Neuron (in vitro differentiated cells): ENCODE results near the gene SPAG16.

Experiments
- H2AFZ ChIP-seq: one replicate; pipeline ENCODE4 v1.6.1; 2013; ENCODE audit warnings: low read depth, mild to moderate bottlenecking, inconsistent platforms, low read length, moderate library complexity
- H3K27me3 ChIP-seq: one replicate; pipeline ENCODE4 v1.6.1; 2013; ENCODE audit warnings: low read length; ENCODE audit not compliant: insufficient read depth
- H3K36me3 ChIP-seq: one replicate; pipeline ENCODE4 v1.6.1; 2013; ENCODE audit warnings: low read length; ENCODE audit not compliant: insufficient read depth
- H3K4me1 ChIP-seq: one replicate; pipeline ENCODE4 v1.6.1; 2013; ENCODE audit warnings: low read length; ENCODE audit not compliant: insufficient read depth
- H3K4me3 ChIP-seq: 2 replicates; pipeline ENCODE4 v1.5.1; 2013; ENCODE audit warnings: mild to moderate bottlenecking, low read length, moderate library complexity
- H3K9me3 ChIP-seq: one replicate; pipeline ENCODE4 v1.6.1; 2013; ENCODE audit warnings: low read length

SPAG16 gene

DNA sequence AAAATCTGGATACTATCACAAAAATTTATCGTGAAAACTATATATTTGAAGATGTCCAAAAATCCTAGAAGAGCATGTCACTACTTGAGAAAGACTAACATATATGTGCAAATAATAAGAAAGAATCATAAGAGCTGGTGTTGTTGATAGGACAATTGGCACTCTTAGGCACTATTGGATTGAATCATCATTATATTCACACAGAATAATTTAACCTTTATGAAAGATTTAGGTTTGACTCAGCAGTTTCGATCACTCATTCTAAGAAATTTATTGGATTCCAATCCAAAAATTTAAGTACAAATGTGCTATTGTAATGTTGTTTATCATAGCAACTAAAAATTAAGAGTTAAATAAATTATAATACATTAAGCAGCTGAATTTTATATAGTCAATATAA, 503.6 kb downstream of the SPAG16 start:
- no peaks in the 10 kb centered on the region for H3K36me3 ChIP-seq
- no peaks in the 10 kb centered on the region for H3K4me1 ChIP-seq
- no peak overlapping the region for H2AFZ ChIP-seq
- H3K4me3 ChIP-seq, result no peak overlapping the region
- no peaks in the 10 kb centered on the region for H3K9me3 ChIP-seq
- H3K27me3 ChIP-seq, result no peaks in the 10 kb centered on the region

DNA sequence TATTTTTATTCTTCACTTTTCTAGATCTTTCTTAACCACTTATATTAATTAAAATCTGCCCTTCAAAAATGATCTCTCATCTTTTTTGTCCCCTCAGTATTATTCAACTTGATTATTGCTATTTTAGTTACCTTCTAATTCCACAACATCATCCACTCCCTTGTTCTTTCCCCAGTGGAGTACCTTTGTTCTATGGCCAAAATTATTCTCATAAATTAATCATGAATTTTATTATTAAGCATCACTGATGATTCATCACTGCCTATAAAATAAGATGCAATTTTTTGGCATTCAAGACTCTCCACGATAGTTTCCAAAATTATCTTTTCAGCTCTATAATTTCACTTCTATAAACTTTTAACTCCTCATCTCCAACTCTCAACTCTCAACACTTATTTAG, 505.7 kb downstream of the SPAG16 start:
- H3K4me3 ChIP-seq, result no peak overlapping the region
- no peak overlapping the region for H2AFZ ChIP-seq
- H3K36me3 ChIP-seq, result no peaks in the 10 kb centered on the region
- H3K27me3 ChIP-seq, result no peaks in the 10 kb centered on the region
- H3K4me1 ChIP-seq, result no peaks in the 10 kb centered on the region
- no peaks in the 10 kb centered on the region for H3K9me3 ChIP-seq

DNA sequence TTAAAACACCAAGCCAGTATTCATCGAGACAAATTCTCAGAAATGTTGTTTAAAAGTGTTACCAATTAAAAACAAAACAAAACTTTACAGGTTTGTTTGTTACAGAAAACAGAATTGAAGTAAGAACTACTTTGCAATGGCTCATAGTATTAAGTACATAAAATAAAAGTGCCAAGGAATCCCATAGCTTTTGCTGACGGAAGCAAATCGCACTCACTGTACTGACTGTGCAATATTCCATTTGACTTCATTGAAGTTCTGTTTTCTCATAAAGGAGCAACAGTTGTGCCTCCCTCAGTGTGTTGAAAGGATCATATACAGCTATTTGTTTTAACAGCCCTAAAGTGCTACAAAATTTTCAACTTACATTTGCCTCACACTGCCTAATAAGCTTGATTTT, 507.8 kb downstream of the SPAG16 start:
- Histone ChIP-seq H3K36me3 (no peaks in the 10 kb centered on the region), H3K4me1 (no peaks in the 10 kb centered on the region), H2AFZ (no peak overlapping the region), H3K4me3 (no peak overlapping the region), H3K9me3 (no peaks in the 10 kb centered on the region), H3K27me3 (no peaks in the 10 kb centered on the region)

DNA sequence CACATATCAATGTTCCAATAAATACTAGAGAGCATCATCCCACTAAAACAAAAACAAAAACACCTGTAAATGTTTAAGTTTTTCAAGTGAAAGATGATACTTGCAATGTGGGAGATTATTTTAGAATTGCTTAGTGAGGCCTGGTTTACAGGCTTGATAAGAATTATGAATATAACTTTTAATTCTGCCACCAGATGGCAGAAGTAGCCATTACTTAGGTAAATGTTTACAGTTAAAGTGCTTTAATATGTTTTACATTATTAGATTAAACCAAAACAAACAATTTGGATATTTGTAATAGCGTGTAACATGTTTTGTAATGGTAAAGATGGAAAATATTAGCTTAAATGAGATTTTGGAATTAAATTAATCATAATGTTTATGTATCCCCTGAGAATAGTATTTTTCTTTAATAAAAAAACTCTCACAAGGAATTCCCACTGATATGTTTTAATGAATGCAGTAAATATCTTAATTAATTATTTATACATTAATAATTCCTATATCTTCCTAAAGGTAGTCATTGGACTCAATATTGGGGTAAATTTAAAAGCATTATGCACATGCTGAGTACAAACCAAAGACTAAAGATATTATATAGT, 522.0 kb downstream of the SPAG16 start:
- Histone ChIP-seq H3K36me3 (no peaks in the 10 kb centered on the region), H3K4me1 (peaks cover 12% of the 10 kb centered on the region), H3K27me3 (no peaks in the 10 kb centered on the region)

DNA sequence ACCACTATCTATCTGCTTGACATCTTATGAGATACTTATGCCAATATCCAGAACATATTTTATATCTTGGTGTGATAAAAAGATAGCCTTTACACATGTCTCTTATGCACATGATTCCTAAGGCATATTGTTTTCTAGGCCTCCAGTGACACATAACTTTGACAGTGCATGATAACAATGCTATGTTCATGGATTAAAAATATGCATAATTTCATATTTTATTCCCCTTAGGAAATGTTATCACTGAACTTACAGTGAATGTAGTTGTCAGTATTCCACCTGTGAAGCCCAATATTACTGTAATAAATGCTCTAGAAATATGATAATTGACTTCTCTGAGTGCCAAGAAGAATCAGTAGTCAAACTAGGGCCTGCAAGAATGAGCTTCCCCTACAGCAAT, 532.3 kb downstream of the SPAG16 start:
- no peaks in the 10 kb centered on the region for H3K27me3 ChIP-seq
- no peak overlapping the region for H2AFZ ChIP-seq
- peaks cover 7% of the 10 kb centered on the region for H3K4me1 ChIP-seq
- no peaks in the 10 kb centered on the region for H3K36me3 ChIP-seq
- H3K4me3 ChIP-seq, result no peak overlapping the region
- H3K9me3 ChIP-seq, result no peaks in the 10 kb centered on the region

More for the DNA sequence above, 522.0 kb downstream of the SPAG16 start:
- H2AFZ ChIP-seq, result no peak overlapping the region
- no peaks in the 10 kb centered on the region for H3K9me3 ChIP-seq
- H3K4me3 ChIP-seq, result no peak overlapping the region

DNA sequence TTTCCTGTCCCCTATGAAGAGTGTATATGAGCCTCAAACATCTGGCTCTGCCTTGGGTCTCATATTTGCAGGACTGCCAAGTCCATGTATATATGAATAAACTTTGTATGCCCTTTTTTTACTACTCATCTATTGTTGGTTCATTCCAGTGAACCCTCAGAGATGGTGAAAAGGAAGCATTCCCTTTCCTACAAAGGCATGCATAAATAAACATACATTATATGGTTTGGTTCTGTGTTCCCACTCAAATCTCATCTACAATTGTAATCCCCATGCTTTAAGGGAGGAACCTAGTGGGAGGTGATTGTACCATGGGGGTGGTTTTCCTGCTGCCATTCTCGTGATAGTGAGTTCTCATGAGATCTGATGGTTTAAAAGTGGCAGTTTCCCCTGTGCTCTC, 534.2 kb downstream of the SPAG16 start:
- Histone ChIP-seq H2AFZ (no peak overlapping the region), H3K4me3 (peak overlapping the region; percentile 20), H3K4me1 (peaks cover 7% of the 10 kb centered on the region), H3K27me3 (no peaks in the 10 kb centered on the region), H3K36me3 (no peaks in the 10 kb centered on the region), H3K9me3 (peaks cover 4% of the 10 kb centered on the region)

DNA sequence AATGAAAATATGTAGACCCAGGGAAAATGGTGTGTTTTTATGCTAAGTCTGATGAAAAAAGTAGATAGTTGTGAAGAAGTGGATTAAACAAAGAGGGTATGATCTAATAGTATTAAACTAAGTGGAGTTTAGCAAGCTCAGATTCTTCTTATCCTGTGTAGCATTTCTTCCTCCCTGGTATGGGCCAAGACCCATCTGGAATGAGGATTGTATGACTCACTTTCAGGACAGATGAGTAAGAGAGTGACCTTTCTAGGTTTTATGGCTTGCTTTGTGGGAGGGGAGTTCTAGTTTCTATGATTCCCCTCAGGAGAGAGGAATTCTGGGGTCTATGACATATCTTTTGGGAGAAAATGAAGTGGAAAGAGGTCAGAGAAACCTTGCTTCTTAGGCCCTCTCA, 550.1 kb downstream of the SPAG16 start:
- Histone ChIP-seq H3K9me3 (peaks cover under 1% of the 10 kb centered on the region), H2AFZ (no peak overlapping the region), H3K4me3 (no peak overlapping the region), H3K27me3 (no peaks in the 10 kb centered on the region), H3K4me1 (no peaks in the 10 kb centered on the region), H3K36me3 (no peaks in the 10 kb centered on the region)

DNA sequence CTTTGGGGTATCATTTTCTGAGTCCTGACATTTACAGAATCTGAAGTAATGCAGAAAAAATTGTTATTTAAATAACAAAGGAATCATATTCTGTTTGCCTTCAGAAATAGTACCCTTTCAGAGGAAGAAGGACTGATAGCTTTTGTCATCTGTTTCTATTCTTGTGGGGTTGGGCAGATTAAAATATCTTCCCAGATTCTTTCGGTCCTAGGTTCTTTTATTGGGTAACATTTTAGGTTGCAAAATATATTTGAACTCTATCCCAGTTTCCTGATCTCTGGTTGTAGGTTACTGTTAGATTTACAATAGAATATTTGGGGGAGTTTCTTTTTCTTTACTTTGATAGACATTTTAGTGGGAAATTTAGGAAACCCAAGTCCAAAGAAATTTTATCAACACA, 550.5 kb downstream of the SPAG16 start:
- Histone ChIP-seq H3K4me3 (no peak overlapping the region), H3K4me1 (no peaks in the 10 kb centered on the region), H3K36me3 (no peaks in the 10 kb centered on the region), H2AFZ (no peak overlapping the region), H3K27me3 (no peaks in the 10 kb centered on the region), H3K9me3 (no peaks in the 10 kb centered on the region)

DNA sequence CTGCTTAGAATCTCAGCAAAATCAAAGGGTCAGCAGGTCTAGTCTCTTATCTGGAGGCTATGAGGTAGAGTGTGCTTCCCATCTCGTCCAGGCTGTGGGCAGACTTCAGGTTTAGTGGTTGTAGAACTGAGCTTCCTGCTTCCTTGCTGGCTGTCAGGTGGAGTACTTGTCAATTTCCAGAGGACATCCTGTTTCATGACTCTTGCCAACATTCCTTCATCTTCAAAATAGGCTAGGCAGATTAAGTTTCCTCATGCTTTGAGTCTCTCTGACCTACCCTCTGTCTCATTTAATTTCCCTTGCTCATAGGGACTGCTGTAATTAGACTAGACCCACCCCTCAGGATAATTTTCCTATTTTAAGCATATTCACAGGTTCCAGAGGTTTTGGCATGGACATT, 562.6 kb downstream of the SPAG16 start:
- H3K9me3 ChIP-seq, result no peaks in the 10 kb centered on the region
- no peaks in the 10 kb centered on the region for H3K27me3 ChIP-seq
- H3K4me1 ChIP-seq, result no peaks in the 10 kb centered on the region
- H3K36me3 ChIP-seq, result no peaks in the 10 kb centered on the region
- H2AFZ ChIP-seq, result no peak overlapping the region
- no peak overlapping the region for H3K4me3 ChIP-seq

DNA sequence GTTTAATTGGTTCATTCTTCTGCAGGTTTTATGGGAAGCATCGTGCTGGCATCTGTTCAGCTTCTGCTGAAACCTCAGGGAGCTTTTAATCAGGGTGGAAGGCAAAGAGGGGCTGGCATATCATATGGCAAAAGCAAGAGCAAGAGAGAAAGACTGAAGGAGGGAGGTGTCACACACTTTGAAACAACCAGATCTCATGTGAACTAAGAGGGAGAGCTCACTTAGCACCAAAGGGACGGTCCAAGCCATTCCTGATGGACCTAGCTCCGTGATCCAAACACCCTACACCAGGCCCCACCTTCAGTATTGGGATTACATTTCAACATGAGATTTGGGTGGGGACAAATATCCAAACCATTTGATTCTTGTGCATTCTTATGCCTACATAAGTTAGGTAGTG, 563.1 kb downstream of the SPAG16 start:
- H3K4me1 ChIP-seq, result no peaks in the 10 kb centered on the region
- H3K27me3 ChIP-seq, result no peaks in the 10 kb centered on the region
- no peaks in the 10 kb centered on the region for H3K9me3 ChIP-seq
- no peaks in the 10 kb centered on the region for H3K36me3 ChIP-seq
- H3K4me3 ChIP-seq, result no peak overlapping the region
- H2AFZ ChIP-seq, result no peak overlapping the region

DNA sequence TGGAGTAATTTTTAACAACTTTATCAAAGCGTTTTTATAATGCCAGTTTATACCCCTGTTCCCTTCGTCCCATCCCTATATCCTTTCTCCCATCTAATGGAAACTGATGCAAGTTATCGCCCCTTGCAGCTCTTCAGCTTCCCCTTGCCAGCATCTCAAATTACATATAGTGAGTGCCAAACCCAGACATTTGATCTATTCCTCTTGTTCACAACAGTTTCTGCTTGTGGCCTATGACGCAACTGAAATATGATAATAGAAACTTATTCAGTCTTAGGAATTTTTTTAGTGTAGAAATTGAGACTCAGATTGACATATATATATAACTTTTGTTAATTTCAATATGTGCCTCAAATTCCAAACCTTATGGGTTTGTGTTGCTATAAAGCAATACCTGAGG, 564.4 kb downstream of the SPAG16 start:
- H2AFZ ChIP-seq, result no peak overlapping the region
- H3K9me3 ChIP-seq, result no peaks in the 10 kb centered on the region
- H3K4me3 ChIP-seq, result no peak overlapping the region
- H3K4me1 ChIP-seq, result no peaks in the 10 kb centered on the region
- no peaks in the 10 kb centered on the region for H3K27me3 ChIP-seq
- H3K36me3 ChIP-seq, result no peaks in the 10 kb centered on the region

DNA sequence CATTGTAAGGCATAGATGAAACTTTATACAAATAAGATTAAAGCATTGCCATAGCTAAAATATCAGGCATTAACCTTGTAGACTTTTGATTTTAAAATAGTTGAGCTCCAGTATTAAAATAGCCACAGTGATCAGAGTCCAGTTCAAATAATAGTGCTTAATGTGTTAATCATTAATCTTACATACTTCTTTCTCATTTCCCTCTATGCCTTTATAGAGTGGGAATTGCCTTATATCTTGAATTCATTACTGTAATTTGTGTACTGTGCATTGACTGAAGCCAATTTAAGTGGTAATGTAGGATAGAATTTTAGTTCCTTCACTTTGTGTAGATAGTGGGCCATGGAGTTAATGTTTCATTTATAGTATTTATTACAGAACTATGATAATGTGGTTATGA, 577.4 kb downstream of the SPAG16 start:
- no peaks in the 10 kb centered on the region for H3K36me3 ChIP-seq
- no peak overlapping the region for H2AFZ ChIP-seq
- no peaks in the 10 kb centered on the region for H3K27me3 ChIP-seq
- peaks cover 3% of the 10 kb centered on the region for H3K9me3 ChIP-seq
- peaks cover 35% of the 10 kb centered on the region for H3K4me1 ChIP-seq
- H3K4me3 ChIP-seq, result no peak overlapping the region

DNA sequence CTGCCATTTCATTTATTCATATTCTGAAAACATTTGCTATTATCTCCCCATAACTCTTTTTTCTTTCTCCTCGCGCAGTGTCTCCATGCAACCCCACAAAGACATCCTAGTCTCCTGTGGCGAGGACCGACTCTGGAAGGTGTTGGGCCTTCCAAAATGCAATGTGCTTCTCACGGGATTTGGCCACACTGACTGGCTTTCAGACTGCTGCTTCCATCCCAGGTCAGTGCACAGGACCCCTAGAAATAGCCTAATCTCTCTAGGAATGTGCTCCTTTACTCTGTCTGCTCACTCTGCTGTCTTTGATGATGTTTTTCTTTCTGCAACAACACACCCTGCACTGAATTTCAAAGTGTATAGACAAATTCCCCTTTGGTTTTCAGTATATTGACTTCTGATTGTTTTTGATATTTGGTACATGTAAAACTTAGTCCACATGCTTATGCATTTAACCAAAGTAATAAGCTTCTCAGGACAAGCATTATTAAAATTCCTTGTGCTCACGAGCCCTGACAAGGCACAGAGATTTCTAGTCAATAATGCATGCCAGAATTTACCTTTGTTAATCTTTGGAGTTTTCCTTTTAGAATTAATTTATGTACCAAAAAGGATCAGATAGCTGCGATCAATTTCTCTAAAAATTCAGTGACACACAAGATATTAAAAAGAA, 578.3 kb downstream of the SPAG16 start:
- peak overlapping the region; percentile 37 for H2AFZ ChIP-seq

DNA sequence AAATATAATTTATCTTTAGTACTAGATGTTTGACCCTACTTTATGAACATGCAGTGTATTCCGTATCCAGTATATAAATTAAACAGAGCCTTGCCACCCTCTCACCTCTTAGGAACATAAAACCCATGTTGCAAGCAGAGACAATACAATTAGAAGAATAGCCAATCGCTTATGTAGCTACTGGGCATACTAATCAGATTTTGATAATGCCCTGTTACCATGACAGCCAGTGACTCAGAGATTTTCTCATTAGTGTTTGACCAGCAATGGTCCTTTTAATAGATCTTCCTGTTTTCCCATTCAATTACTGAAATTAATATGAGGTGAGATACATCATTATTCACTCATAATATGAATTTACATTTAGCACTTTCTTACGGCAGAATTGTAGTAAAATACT, 579.3 kb downstream of the SPAG16 start:
- no peak overlapping the region for H2AFZ ChIP-seq
- H3K36me3 ChIP-seq, result no peaks in the 10 kb centered on the region
- H3K4me3 ChIP-seq, result no peak overlapping the region
- no peaks in the 10 kb centered on the region for H3K9me3 ChIP-seq
- peaks cover 35% of the 10 kb centered on the region for H3K4me1 ChIP-seq
- no peaks in the 10 kb centered on the region for H3K27me3 ChIP-seq

More for the DNA sequence above, 578.3 kb downstream of the SPAG16 start:
- Histone ChIP-seq H3K4me3 (no peak overlapping the region), H3K9me3 (no peaks in the 10 kb centered on the region), H3K27me3 (no peaks in the 10 kb centered on the region), H3K36me3 (no peaks in the 10 kb centered on the region), H3K4me1 (peaks cover 35% of the 10 kb centered on the region)
